ENCODE data around the gene ZNF865.

GRCh38 chr19:55621205-55621672 is 15.8 kb downstream of the ZNF865 start:
- TF ChIP-seq SUZ12 (IDR thresholded peaks at IDR 0.05; ENCODE audit: extremely low read depth, insufficient read depth, insufficient read length) = no peak
- TF ChIP-seq YY1 (IDR thresholded peaks at IDR 0.05; ENCODE audit: insufficient read depth, insufficient read length) = no peak

Measured in NT2/D1 (cell line).